HG03135 (cell line): ENCODE data around the gene ELANE.

Source experiments
- ATAC-seq: cut with Tn5 transposase; IDR thresholded peaks from one replicate; pipeline ENCODE4 v1.9.1; 2021; ENCODE audit warnings: mild to moderate bottlenecking, moderate library complexity; ENCODE audit not compliant: unreplicated experiment

The ELANE gene

DNA sequence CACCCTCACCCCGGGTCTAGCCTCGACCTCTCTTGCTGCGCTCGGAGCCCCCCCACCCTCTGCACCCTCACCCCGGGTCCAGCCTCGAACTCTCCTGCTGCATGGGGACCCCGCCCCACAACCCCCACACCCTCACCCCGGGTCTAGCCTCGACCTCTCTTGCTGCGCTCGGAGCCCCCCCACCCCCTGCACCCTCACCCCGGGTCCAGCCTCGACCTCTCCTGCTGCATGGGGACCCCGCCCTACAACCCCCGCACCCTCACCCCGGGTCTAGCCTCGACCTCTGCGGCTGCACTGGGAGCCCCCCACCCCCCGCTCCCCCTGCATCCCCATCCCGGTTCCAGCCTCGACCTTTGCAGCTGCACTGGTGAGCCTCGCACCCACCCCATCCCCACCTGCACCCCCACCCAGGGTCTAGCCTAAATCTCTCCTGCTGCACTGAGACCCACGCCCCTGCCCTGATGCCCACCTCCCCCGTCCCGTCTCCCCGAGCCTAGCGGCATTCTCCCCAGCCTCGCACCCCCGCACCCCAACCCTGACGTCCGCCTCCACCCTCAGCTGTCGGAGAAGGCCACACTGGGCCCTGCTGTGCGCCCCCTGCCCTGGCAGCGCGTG lies 9.1 kb downstream of the ELANE start:
- no peak for ATAC-seq

DNA sequence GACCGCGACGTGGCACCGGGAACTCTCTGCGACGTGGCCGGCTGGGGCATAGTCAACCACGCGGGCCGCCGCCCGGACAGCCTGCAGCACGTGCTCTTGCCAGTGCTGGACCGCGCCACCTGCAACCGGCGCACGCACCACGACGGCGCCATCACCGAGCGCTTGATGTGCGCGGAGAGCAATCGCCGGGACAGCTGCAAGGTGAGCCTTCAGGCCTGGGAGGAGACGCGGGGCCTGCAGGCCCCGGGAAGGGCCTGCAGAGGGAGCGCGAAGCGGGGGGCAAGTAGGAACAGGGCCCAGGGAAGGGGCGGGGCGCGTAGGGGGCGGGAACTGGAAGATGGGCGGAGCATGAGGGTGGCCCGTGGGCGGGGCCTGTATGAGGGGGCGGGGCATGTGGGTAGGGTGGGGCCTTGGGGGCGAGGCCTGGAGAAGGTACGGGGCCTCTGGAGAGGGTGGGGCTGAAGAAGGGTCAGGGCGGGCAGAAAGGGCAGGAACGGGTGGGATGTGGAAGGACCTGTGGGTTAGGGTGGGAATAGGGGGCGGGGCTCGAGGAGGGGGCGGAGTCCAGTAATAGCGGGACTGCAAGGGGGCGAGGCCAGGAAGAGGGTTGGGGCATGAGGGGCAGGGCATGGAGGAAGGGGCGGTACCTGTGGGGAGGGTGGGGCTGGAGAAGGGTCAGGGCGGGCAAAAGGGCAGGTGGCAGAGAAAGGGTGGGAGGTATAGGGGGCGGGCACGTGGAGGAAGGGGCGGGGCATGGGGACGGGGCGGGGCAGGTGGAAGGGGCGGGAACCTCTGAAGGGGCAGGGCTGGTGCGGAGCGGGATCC lies 9.9 kb downstream of the ELANE start:
- ATAC-seq, result no peak

DNA sequence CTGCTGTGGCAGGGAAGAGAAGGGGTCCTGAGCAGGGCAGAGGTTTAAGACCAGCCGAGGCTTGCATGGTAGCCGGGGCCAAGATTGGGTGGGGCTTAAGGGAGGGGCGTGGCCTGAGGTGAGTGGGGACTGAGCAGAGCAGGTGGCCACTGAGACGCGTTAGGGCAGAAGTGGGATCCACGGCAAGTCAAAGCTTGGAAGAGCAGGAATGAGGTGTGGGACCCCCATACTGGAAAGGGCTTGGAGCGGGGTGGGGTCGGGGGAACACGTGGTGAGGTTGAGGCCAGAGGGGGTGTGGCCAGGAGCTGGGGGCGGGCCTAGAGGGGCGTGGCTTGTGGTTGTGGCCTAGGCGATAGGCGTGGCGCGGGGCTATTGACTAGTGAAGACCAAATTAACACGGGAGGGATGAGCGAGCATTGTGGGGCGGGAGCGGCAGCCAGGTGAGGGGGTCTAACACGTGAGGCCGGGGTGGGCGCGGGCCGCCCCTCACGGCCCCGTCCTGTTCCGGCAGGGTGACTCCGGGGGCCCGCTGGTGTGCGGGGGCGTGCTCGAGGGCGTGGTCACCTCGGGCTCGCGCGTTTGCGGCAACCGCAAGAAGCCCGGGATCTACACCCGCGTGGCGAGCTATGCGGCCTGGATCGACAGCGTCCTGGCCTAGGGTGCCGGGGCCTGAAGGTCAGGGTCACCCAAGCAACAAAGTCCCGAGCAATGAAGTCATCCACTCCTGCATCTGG lies 10.6 kb downstream of the ELANE start:
- ATAC-seq, result no peak

DNA sequence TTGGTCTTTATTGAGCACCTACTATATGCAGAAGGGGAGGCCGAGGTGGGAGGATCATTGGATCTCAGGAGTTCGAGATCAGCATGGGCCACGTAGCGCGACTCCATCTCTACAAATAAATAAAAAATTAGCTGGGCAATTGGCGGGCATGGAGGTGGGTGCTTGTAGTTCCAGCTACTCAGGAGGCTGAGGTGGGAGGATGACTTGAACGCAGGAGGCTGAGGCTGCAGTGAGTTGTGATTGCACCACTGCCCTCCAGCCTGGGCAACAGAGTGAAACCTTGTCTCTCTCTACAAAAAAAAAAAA lies 11.2 kb downstream of the ELANE start:
- ATAC-seq, result no peak

DNA sequence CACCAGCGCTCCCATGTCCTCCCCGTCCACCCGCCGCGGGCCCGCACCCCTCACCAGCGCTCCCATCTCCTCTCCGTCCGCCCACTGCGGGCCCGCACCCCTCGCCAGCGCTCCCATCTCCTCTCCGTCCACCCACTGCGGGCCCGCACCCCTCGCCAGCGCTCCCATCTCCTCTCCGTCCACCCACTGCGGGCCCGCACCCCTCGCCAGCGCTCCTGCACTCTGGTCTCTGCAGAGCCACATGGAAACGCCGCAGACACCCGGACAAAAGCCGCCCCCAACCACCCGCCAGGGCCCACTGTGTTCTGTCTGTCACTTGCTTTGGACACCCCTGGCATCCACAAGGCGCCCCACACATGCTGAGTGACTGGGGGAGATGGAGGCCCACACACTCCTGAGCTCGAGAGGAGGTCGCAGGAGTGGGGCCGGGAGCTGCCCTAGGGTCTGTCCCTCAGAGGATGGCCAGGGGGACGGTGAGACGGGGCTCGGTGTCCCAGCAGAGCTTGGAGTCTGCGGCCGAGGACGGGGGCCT lies 14.7 kb downstream of the ELANE start:
- ATAC-seq, result no peak

DNA sequence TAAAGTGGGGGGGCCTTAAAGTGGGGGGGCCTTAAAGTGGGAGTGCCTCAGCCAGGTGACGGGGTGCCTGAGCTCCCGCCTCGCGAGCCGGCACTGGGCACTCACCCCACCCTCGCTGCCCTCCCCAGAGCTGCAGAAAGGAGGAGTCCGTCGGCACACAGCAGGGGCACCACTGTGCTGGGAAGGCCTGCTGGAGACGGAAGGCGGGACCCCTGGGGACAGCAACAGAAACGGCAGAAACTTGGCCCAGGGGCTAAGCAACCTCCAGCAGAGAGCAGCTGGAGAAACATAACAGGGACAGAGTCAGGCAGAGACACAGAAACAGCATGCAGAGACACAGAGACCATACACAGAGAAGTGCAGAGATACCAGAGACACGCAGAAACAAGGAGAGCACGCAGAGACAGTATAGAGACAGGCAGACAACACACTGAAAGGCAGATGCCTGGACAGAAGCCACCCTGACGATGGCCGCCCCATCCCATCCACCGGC lies 15.2 kb downstream of the ELANE start:
- ATAC-seq, result no peak

DNA sequence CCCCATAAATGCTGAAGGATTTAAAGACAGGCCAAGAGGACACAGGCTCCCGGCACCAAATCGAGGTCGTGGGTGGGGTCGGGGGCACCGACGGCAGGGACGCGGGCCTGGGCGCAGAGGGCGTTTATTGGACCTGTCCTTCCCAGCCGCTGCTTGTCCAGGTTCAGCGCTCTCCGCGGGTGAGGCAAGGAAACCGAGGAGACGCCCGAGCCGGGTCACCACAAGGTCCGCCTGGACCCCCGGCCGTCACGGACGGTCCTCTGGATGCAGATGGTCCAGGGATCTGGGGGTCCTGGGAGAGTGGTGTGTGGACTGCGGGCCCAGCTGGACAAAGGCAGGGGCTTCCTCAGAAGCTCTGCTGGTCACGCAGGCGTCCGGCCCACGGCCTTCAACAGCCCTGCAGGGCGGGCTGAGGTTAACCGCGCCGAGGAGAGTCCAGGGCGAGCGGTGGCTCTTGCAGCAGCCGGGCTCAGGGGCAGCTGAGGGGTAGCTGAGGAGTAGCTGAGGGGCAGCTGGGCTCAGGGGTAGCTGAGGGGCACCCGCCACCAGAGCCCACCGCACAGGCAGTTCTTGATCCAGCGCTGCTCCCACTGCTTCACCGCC lies 15.9 kb downstream of the ELANE start:
- no peak for ATAC-seq

DNA sequence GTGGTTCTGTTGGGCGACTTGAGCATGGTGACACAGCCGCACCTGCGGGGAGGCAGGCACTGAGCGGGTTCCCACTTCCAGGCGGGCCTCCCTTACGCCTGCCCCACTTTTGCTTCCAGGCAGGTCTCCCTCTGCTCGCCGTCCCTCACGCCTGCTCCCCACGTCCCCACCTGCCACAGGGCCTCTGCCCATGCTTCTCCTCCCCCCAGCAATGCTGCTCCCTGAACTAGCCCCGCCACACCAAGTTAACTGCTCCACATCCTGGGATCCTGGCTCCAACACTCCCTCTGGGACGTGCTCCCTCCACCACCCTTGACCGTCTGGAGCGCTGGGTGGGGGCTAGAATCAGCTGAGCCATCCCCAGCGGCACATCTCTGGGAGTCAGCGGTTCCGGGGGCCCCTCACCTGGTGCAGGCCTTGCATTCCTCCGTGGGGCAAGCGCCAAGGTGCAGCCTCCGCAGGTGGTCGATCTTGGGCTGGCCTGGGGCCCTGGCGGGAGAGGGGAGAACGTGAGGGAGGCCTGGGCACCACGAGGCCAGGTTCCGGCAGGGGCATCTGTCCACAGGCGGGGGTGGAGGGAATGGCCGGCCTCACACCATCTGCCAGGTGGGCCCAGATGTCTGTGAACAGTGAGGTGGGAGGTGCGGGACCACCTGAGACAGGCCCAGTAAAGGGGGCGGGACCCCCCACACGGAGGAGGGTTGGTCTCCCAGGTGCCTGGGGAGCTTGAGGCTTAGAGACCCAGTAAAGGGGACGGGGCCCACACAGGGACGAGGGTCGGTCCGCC lies 16.5 kb downstream of the ELANE start:
- ATAC-seq, result no peak

DNA sequence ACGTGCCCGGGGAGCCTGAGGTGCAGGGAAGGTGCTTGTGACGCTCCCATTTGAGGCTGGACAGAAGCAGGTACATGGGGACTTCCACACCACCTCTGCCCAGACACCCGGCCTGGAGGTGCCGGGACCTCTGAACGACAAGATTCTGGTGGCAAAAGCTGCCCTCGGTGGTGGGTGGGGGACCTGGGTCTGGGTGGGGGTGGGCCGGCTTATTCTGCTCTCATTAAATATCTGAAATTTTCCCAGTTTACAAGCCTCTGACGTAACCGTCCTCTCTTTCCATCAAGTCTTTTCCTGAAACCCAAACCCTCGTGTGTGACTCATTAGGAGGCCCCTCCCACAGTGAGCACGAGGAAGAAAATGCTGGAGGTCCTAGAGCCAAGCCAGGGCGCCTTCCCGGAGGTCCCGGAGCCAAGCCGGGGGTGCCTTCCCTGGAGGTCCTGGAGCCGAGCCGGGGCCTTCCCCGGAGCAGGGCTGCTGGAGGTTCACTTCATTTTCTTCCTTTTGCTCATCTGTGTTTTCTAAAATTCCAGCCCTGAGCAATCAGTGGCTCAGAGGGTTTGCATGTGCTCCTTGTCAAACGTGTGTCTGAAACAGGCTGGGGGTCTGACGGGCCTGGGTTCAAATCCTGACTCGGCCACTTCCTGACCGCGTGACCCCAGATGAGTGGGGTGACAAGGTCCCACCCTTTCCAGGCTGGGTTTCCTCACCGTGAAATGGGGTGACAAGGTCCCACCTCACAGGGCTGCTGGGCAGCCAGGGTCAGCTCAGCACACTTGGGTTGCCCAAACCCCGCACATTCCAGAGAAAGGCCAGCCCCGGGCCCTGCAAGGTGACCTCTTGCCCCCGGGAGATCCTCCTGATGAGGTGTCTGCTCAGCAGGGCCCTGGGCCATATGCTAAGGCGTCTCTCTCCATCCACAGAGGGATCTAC lies 17.4 kb downstream of the ELANE start:
- no peak for ATAC-seq

DNA sequence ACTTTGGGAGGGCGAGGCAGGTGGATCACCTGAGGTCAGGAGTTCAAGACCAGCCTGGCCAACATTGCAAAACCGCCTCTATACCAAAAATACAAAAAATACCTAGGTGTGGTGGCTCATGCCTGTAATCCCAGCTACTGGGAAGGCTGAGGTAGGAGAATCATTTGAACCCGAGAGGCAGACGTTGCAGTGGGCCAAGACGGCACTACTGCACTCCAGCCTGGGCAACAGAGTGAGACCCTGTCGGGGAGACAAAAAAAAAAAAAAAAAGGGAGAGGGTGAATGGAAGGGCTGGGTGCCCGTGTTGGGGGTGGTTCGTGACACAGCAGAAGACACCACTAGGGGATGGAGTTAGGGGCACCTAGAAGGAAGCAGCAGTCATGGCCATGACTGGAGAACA lies 18.2 kb downstream of the ELANE start:
- ATAC-seq, result no peak

DNA sequence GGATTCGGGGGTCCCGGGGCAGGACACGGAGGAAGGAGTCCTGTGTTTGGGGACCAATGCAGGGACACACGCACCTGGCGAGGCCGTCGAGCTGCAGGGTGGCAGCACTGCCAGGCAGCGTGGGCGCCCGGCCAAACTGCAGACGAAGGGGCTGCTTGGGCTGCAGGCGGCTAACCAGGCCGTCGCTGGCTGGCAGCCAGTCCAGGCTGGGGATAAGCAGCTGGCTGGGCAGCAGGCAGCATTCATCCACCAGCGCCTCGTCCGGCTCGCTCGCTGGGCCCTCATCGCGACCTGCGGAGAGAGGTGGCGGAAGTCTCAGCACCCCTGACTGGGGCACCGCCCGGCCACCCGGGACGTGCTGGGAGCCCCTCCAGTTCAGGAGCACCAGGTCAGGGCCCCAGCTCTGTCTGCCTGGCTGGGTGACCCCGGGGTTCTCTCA lies 18.9 kb downstream of the ELANE start:
- ATAC-seq, result no peak

DNA sequence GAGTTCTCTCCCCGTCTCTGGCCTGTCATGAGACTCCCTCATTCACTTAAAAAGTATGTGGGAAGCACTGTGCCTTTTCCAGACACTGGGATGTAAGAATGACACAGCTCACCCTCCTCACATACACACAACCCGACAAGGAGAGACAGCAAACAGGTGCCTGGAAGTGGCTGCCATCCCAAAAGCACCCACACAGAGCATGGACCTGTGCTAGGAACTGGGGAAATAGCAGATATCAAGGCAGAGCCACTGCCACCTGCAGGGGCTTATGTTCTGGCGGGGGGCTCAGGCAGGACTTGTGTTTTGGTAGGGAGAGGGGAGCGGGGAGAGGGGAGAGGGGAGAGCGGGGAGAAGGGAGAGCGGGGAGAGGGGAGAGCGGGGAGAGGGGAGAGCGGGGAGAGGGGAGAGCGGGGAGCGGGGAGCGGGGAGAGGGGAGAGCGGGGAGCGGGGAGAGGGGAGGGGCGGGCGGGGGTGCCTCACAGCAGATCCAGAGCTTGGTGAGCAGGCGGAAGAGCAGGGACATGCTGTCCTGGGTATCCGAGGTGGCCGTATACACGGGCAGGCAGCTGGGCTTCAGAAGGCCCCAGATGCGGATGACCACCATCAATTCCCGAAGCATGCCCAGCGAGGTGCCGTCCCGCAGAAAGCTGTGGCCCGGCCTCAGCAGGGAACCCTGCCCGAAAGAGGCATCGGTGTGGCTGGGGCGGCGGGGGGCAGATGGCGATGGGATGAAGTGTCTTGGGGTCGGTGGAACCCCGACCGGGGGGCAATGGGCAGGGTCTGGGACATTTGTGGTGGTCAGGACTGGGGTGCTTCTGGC lies 19.6 kb downstream of the ELANE start:
- ATAC-seq, result no peak

DNA sequence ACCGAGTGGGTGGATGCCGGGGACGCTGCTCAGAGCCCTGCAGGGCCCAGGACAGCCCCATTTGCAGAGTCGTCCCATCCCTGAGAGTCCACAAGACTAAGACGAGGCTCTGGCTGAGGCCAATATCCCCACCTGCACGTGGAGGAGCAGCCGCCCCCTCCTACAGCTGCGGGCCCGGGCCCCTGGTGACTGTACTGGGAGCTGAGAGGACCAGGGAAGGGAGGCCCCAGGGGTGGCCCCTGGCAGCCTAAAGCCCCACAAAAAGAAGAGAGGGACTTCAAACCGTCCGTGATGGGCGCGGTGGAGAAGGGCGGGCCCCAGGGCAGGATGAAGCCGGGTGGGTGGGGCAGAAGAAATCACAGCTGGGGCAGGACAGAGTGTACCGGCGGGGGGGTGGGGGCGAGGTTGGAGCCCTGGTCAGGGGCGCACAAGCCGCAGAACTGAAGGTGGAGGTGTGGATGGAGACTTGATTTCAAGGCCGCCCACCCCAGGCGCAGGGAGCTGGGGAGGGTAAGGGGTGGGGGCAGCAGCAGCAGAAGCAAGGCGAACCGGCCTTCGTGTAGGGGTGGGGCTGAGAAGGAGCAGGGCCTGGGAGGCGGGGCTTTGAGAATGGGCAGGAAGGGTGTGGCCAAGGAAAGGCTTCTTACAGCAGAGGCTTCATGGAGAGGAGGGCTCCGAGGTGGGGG lies 20.3 kb downstream of the ELANE start:
- no peak for ATAC-seq

DNA sequence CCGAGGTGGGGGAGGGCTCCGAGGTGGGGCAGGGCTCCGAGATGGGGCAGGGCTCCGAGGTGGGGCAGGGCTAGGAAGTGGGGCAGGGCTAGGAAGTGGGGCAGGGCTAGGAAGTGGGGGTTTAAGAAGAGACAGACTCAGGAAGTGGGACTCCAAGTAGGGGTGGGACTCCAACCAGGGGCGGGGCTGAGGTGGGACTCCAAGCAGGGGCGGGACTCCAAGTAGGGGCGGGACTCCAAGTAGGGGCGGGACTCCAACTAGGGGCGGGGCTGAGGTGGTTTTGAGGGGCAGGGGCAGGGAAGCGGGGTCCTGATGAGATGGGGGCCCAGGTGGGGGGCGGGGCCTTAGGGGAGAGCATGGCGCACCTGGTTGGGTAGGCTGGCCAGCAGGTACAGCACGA lies 21.0 kb downstream of the ELANE start:
- ATAC-seq, result no peak

DNA sequence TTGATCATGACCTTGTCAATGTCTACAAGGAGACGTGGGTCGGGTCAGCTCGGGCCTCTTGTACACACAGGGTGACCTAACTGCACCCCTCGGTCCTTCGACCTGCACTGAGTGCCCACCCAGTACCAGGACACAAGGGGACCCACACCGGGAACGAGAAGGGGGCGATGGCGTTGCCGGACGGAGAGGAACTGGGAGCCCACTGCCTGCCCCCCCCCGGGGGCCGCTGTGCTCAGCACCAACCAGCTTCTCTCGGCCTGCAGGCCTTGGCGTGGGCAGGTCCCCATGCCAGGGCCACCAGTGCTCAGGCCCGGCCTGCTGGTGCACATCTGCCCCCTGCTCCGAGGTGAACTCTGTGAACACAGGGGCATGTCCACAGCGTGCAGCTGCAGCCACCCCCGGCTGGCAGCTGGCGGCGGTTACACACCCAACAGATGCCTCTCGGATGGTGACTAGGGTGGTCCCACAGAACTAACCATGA lies 21.5 kb downstream of the ELANE start:
- ATAC-seq, result no peak

DNA sequence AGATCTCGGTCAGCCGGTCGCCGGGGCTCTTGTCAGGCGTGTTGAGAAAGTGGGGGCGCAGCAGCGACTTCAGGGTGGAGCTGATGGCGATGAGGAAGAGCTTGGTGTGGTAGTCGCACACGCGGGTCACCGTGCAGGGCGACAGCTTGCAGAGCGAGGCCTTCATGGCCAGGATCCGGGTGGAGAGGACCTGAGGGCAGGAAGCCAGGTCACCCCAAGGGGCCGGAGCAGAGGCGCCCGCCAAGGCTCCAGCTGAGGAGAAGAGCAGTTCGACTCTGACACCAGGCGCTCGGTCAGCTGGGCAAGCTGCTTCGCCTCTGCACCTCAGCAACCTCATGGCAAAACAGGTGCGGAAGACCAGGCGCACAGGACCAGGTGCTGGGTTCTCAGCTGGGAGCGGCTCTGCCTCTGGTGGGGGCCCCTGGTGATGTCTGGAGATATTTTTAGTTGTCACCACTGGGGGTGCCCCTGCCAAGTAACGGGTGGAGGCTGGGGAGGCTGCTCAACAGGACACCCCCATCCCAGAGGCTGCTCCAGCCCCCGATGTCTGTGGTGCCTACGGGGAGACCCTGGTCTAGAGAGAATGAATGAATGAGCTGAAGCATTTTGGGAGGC lies 23.3 kb downstream of the ELANE start:
- ATAC-seq, result no peak

DNA sequence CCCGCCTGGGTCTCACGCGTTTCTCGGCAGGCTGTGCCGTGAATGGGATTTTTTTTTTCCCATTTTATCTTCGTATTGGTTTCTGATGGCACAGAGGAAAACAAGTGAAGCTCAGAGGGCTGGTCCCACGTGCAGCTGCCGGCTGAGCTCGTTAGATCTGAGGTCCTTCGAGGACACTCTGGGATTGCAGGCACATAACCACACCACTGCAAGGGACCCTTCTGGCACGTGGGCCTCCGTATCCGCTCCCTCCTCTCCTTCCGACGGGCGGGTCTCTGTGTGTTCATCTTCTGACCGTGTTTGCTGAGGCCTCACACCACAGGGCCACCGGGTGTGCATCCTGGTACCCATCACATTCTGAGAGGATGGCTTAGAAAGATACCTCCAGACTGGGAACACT lies 24.0 kb downstream of the ELANE start:
- ATAC-seq, result no peak
